Heart left ventricle (tissue), 16 donors: ENCODE data around the gene BMPR2. TPM values are rescaled to one million over a fixed set of nuclear protein-coding genes. Genes with fewer than 3 reads are reported as not detected.

Experiments used
- ATAC-seq, 4 donors: fragments of 200-7000 bp; cut with Tn5 transposase; one replicate each; pipeline ENCODE4 v1.9.1; 2020 to 2022; ENCODE audit warnings: moderate library complexity in 4 of 4, mild to moderate bottlenecking in 3 of 4, moderate number of reproducible peaks in 1 of 4
- DNase-seq, 5 donors: peaks; one replicate each; pipeline ENCODE4 v3.0.0-alpha.2; 2020
- H3K27ac ChIP-seq, 12 donors: fragments of 200-600 bp; sonication (generic) in 4 of 12; one replicate each; pipeline versions ENCODE4 v1.5.0 to v1.8.0; 2016 to 2022; ENCODE audit warnings: mild to moderate bottlenecking in 2 of 12
- H3K27me3 ChIP-seq, 9 donors: fragments of 200-600 bp; sonication (generic) in 2 of 9; one replicate each; pipeline versions ENCODE4 v1.5.1 to v1.8.0; 2016 to 2022; ENCODE audit warnings: mild to moderate bottlenecking in 3 of 9
- H3K36me3 ChIP-seq, 9 donors: fragments of 200-600 bp; sonication (generic) in 2 of 9; one replicate each; pipeline versions ENCODE4 v1.5.0 to v1.8.0; 2018 to 2022; ENCODE audit warnings: mild to moderate bottlenecking in 2 of 9
- H3K4me1 ChIP-seq, 12 donors: fragments of 200-600 bp; sonication (generic) in 4 of 12; one replicate each; pipeline versions ENCODE4 v1.5.0 to v1.8.0; 2016 to 2022; ENCODE audit warnings: mild to moderate bottlenecking in 3 of 12
- H3K4me3 ChIP-seq, 12 donors: fragments of 200-600 bp; sonication (generic) in 4 of 12; one replicate each; pipeline versions ENCODE4 v1.5.0 to v1.8.0; 2017 to 2022; ENCODE audit warnings: mild to moderate bottlenecking in 9 of 12, moderate library complexity in 4 of 12
- H3K9me3 ChIP-seq, 12 donors: fragments of 200-600 bp; sonication (generic) in 4 of 12; one replicate each; pipeline versions ENCODE4 v1.5.0 to v1.8.0; 2016 to 2022; ENCODE audit warnings: mild to moderate bottlenecking in 1 of 12
- POLR2A ChIP-seq, 2 donors: fragments of 450-650 bp; IDR thresholded peaks; one replicate each; pipeline ENCODE4 v1.6.1; 2017; ENCODE audit warnings: antibody characterized with exemption in 2 of 2, mild to moderate bottlenecking in 2 of 2, moderate library complexity in 2 of 2
- WGBS, 4 donors: extraction: QIAGEN DNeasy Blood & Tissue Kit in 2 of 4; methylation state at CpG; one replicate each; pipeline versions ENCODE4 v1.1.5 to v1.1.7; 2013 to 2018; 5-methylcytosine and 5-hydroxymethylcytosine counted together
- intact Hi-C, 10 donors: fragments of 100-400 bp; cut with DNase I; formaldehyde crosslinking; loops; one replicate each; pipeline versions ENCODE4 v1.11.1 to v1.14.2; 2022
- polyA plus RNA-seq, 2 donors: library from polyadenylated mRNA; stranded (reverse); fragments of 200-250 nt; gene quantifications; one replicate each; pipeline ENCODE4 v1.2.3, GENCODE V29; 2013
- total RNA-seq, 9 donors: library from RNA; depleted of rRNA in 2 of 9; stranded (reverse); fragments of >200 nt in 2 of 9; fragmentation: NEBNext Ultra II Directional in 3 of 9; extraction: Animal tissue kit (Norgen Biotek cat#: 25700) in 3 of 9; gene quantifications; one replicate each; pipeline versions ENCODE4 v1.1.0 to v1.2.4, GENCODE V29; 2016 to 2023
- TF ChIP-seq, protein P1 (sequence below), 12 donors: fragments of 200-600 bp; sonication (generic) in 4 of 12; IDR thresholded peaks; one replicate each; pipeline versions ENCODE4 v1.5.0 to v1.8.0; 2018 to 2022; ENCODE audit warnings: antibody characterized with exemption in 12 of 12, mild to moderate bottlenecking in 5 of 12
- donor health status: ischemic (EF 13 %, LVEDD 7.1; RV severe dilation, severe dysfunction).
- donor health status: healthy with polysubstance abuse.
- donor health status: DM: no; HTN: yes; CAD: no.
- donor health status: DM: no; HTN: no; CAD: no.
- donor health status: ischemic (EF 25% LVEDD 6.9; RV normal size, moderate dysfunction).
- donor health status: ischemic (EF 25% LVEDD 5.7; RV mildly dilated, moderate dysfunction).
- donor health status: healthy.
- donor health status: DM: yes; HTN: yes; CAD: no.
- donor health status: ischemic (EF 35%, LVEDD 5.7; RV mildly dilated, moderate dysfunction).
- donor health status: nonischemic (EF 11% LVEDD 7.7; RV severe dilation, severe dysfunction).
- donor health status: DM: yes; HTN: yes; CAD: no.
- donor health status: PGD.
- donor health status: ischemic (EF 29% LVEDD 5.4; RV normal size, mild dysfunction).
- donor health status: nonischemic (EF 23%, LVEDD 6.1; RV moderate dilation, normal function).

Gene BMPR2
- total and polyA plus RNA-seq, 11 donors = 9.0 to 81.9 (median 59.9) TPM

GRCh38 chr2:202337151-202337550, 39.0 kb upstream of the BMPR2 start:
- Histone ChIP-seq H3K36me3 (no peaks in the 10 kb centered on the region), H3K27me3 (no peaks in the 10 kb centered on the region), H3K4me1 (peaks cover 0 to 6% (median 0%) of the 10 kb centered on the region in 12 donors), H3K9me3 (no peaks in the 10 kb centered on the region), H3K4me3 (no peak overlapping the region), H3K27ac (no peak overlapping the region)
- TF ChIP-seq POLR2A (IDR thresholded peaks at IDR 0.05) = no peak
- TF ChIP-seq, protein P1, sequence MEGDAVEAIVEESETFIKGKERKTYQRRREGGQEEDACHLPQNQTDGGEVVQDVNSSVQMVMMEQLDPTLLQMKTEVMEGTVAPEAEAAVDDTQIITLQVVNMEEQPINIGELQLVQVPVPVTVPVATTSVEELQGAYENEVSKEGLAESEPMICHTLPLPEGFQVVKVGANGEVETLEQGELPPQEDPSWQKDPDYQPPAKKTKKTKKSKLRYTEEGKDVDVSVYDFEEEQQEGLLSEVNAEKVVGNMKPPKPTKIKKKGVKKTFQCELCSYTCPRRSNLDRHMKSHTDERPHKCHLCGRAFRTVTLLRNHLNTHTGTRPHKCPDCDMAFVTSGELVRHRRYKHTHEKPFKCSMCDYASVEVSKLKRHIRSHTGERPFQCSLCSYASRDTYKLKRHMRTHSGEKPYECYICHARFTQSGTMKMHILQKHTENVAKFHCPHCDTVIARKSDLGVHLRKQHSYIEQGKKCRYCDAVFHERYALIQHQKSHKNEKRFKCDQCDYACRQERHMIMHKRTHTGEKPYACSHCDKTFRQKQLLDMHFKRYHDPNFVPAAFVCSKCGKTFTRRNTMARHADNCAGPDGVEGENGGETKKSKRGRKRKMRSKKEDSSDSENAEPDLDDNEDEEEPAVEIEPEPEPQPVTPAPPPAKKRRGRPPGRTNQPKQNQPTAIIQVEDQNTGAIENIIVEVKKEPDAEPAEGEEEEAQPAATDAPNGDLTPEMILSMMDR (IDR thresholded peaks at IDR 0.05) = no peak
- intact Hi-C loops = no loop called here
- no peak for ATAC-seq
- 34 to 51% (median 37%) methylated on average over 2 of the region's 2 CpGs for WGBS, 4 donors
- no peak for DNase-seq

GRCh38 chr2:202337706-202338346, 38.3 kb upstream of the BMPR2 start:
- H3K4me1 ChIP-seq = peaks cover 0 to 6% (median 0%) of the 10 kb centered on the region in 12 donors
- H3K4me3 ChIP-seq = no peak overlapping the region
- 81 to 89% (median 85%) methylated on average over 7 of the region's 7 CpGs for WGBS, 4 donors
- ATAC-seq = no peak
- no peaks in the 10 kb centered on the region for H3K36me3 ChIP-seq
- H3K9me3 ChIP-seq = no peaks in the 10 kb centered on the region
- no peak overlapping the region for H3K27ac ChIP-seq
- DNase-seq = no peak
- H3K27me3 ChIP-seq = no peaks in the 10 kb centered on the region
- intact Hi-C loops = no loop called here
- TF ChIP-seq POLR2A (IDR thresholded peaks at IDR 0.05) = no peak
- TF ChIP-seq, protein P1 (IDR thresholded peaks at IDR 0.05) = no peak

DNA sequence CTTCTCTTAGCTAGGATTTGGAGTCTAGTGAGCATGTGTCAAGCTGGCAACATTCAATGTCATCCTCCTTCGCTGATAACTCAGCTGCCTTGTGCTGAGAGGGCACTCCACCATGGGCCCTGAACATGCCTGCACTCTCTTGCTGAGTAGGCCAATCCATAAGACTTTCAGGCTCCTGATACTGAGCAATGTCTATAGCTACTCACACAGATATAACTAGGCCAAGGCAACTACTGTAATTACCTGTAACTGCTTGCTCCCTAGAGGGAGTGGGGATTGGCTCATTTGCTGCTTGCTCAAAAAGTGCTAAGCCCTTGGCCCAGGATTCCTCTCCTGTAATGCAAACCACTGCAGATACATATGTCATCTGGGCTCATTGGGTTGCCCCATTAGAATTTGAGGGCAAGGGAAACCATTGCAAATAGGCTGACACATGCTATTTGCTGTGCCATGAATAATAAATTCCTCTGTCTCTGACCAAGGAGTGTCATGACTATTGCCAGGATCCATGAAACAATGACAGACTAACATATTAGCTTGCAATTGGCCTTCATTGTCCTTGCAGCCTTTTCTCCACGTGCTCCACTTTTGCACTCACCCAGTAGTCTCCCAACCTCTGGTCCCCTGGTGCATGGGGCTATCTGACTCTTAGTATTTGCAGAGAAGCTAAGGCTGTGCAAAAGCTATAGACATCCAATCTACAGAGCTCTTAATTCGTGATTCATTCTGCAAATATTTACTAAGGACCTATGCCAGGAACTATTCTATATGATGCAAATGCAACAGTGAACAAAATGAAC, 36.9 kb upstream of the BMPR2 start:
- H3K4me3 ChIP-seq = no peak overlapping the region
- no peak for DNase-seq
- no peak for ATAC-seq
- no peaks in the 10 kb centered on the region for H3K27me3 ChIP-seq
- H3K4me1 ChIP-seq = peaks cover 0 to 6% (median 0%) of the 10 kb centered on the region in 12 donors
- intact Hi-C loops = no loop called here
- WGBS, 4 donors = 73 to 87% (median 82%) methylated on average over 3 of the region's 3 CpGs
- no peak overlapping the region for H3K27ac ChIP-seq
- TF ChIP-seq POLR2A (IDR thresholded peaks at IDR 0.05) = no peak
- TF ChIP-seq, protein P1 (IDR thresholded peaks at IDR 0.05) = no peak
- no peaks in the 10 kb centered on the region for H3K9me3 ChIP-seq
- H3K36me3 ChIP-seq = no peaks in the 10 kb centered on the region

DNA sequence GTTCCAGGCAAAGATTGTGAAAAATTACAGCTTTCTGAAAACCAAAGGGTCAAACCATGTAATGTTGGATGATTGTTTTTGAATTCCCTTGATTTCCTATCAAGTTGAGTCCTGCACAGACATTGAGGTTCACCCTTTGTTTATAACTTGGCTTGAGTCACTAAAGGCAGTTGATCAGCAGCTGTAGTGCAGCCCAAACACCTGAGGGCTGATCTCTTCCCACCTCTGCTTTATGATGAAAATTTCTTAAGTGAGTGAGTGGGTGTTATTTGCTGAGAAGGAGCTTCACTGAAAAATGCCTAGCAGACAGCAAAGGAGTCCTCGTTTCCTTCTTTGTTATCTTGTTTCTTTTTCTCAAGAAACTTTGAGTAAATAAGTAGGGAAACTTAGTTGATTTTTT, 31.9 kb upstream of the BMPR2 start:
- H3K4me1 ChIP-seq = no peaks in the 10 kb centered on the region

More for the DNA sequence above, 31.9 kb upstream of the BMPR2 start:
- intact Hi-C loops = no loop called here
- H3K9me3 ChIP-seq = no peaks in the 10 kb centered on the region
- no peak overlapping the region for H3K27ac ChIP-seq
- ATAC-seq (no peak), DNase-seq (no peak)
- H3K27me3 ChIP-seq = no peaks in the 10 kb centered on the region
- TF ChIP-seq, protein P1 (IDR thresholded peaks at IDR 0.05) = no peak
- TF ChIP-seq POLR2A (IDR thresholded peaks at IDR 0.05) = no peak
- H3K4me3 ChIP-seq = no peak overlapping the region
- H3K36me3 ChIP-seq = no peaks in the 10 kb centered on the region
- 70 to 78% (median 74%) methylated on average over 1 of the region's 1 CpG for WGBS, 4 donors
